Hair follicle dermal papilla cell (primary cell): ENCODE measurements around the gene MPRIP. TPM values are rescaled to one million over a fixed set of nuclear protein-coding genes. Genes with fewer than 3 reads are reported as not detected.

Source experiments
- small RNA-seq: library from RNA; depleted of rRNA; stranded (forward); fragments of <200 nt; gene quantifications from one replicate; pipeline ENCODE3, GENCODE V24; 2012
- total RNA-seq: library from RNA; depleted of rRNA; stranded (reverse); fragments of >200 nt; gene quantifications from 2 replicates; pipeline ENCODE4 v1.2.3, GENCODE V29; 2012

MPRIP gene
- 121 and 125 TPM in 2 replicates for total RNA-seq

GRCh38 chr17:17042384-17042736 lies at the start of gene MPRIP:
TSS of gene MPRIP (plus strand) at chr17:17042457. CDS start at chr17:17042849, 392 bp downstream.

GRCh38 chr17:17206124-17206912 lies 164.1 kb downstream of the MPRIP start, which contains the start of gene PLD6:
TSS of gene PLD6 (minus strand) at chr17:17206333. CDS start at chr17:17206286, 47 bp downstream.

GRCh38 chr17:17237026-17237799 lies 195.0 kb downstream of the MPRIP start, which contains the start of gene FLCN:
TSS of gene FLCN (minus strand) at chr17:17237168. CDS start at chr17:17228137, 9,031 bp downstream.

Small RNAs within 50 kb of the gene (small RNA-seq; reads per million reads assigned to genes)
- not detected for gene RNU6-767P

Other genes starting within 250 kb of the MPRIP start
- gene TNFRSF13B, start 70.3 kb upstream of the MPRIP start, total RNA-seq: not detected in 2 replicates
- gene PLD6, start 163.9 kb downstream of the MPRIP start, total RNA-seq: 4.5 and 5.0 TPM in 2 replicates
- gene FLCN, start 194.7 kb downstream of the MPRIP start, total RNA-seq: 109 and 111 TPM in 2 replicates
- gene COPS3, start 238.8 kb downstream of the MPRIP start, total RNA-seq: 66.5 TPM in 2 replicates